Cardiac septum (tissue), 1 donor: ENCODE data around the gene DTNBP1. TPM values are rescaled to one million over a fixed set of nuclear protein-coding genes. Genes with fewer than 3 reads are reported as not detected.

Experiments
- DNase-seq: peaks from one replicate; pipeline ENCODE4 v3.0.0-alpha.2; 2020; ENCODE audit warnings: low spot score
- intact Hi-C: fragments of 100-400 bp; cut with DNase I; formaldehyde crosslinking; loops from one replicate; pipeline ENCODE4 v1.14.0; 2022
- total RNA-seq: library from RNA; stranded (reverse); fragmentation: NEBNext Ultra II Directional; extraction: Animal tissue kit (Norgen Biotek cat#: 25700); gene quantifications from one replicate; pipeline ENCODE4 v1.2.1, GENCODE V29; 2021
- donor health status: DM: no; HTN: no; CAD: no.

The DTNBP1 gene
- total RNA-seq, 1 donor from 2014 or later: 19.0 TPM

- DNase-seq: no peak
- intact Hi-C loops: no loop called here
Observed at GRCh38 chr6:15598273-15598798, 64.5 kb downstream of the DTNBP1 start.

- no peak for DNase-seq
- intact Hi-C loops: loop anchor here (1.0 kb wide), 1 partner anchor 25 kb away; no protein-coding TSS in a partner anchor
Observed at GRCh38 chr6:15596186-15596896, 66.5 kb downstream of the DTNBP1 start.

- intact Hi-C loops: loop anchor here (1.0 kb wide), 1 partner anchor 26 kb away; no protein-coding TSS in a partner anchor
- no peak for DNase-seq
Observed at GRCh38 chr6:15595461-15596173, 67.2 kb downstream of the DTNBP1 start.

- no peak for DNase-seq
- intact Hi-C loops: no loop called here
Observed at GRCh38 chr6:15594512-15595259, 68.1 kb downstream of the DTNBP1 start.

- no peak for DNase-seq
Observed at GRCh38 chr6:15593798-15594197, 69.0 kb downstream of the DTNBP1 start.

GRCh38 chr6:15592610-15593009 is 70.2 kb downstream of the DTNBP1 start:
- intact Hi-C loops: no loop called here
- DNase-seq: no peak

More at GRCh38 chr6:15593798-15594197, 69.0 kb downstream of the DTNBP1 start:
- intact Hi-C loops: no loop called here

- DNase-seq: no peak
- intact Hi-C loops: no loop called here
Observed at GRCh38 chr6:15588971-15589634, 73.7 kb downstream of the DTNBP1 start.

- intact Hi-C loops: no loop called here
- DNase-seq: no peak
Observed at GRCh38 chr6:15586503-15586902, 76.3 kb downstream of the DTNBP1 start.

GRCh38 chr6:15585760-15586214 is 77.0 kb downstream of the DTNBP1 start:
- intact Hi-C loops: no loop called here
- no peak for DNase-seq

GRCh38 chr6:15582499-15582898 is 80.3 kb downstream of the DTNBP1 start:
- intact Hi-C loops: no loop called here
- no peak for DNase-seq

- DNase-seq: no peak
- intact Hi-C loops: no loop called here
Observed at GRCh38 chr6:15581751-15582150, 81.1 kb downstream of the DTNBP1 start.

GRCh38 chr6:15580326-15580725 is 82.5 kb downstream of the DTNBP1 start:
- DNase-seq: no peak
- intact Hi-C loops: no loop called here

GRCh38 chr6:15578716-15579391 is 84.0 kb downstream of the DTNBP1 start:
- no peak for DNase-seq
- intact Hi-C loops: no loop called here

GRCh38 chr6:15577550-15578171 is 85.2 kb downstream of the DTNBP1 start:
- DNase-seq: no peak
- intact Hi-C loops: no loop called here

- intact Hi-C loops: no loop called here
- no peak for DNase-seq
Observed at GRCh38 chr6:15577106-15577505, 85.7 kb downstream of the DTNBP1 start.

- intact Hi-C loops: no loop called here
- DNase-seq: no peak
Observed at GRCh38 chr6:15575357-15576033, 87.3 kb downstream of the DTNBP1 start.

GRCh38 chr6:15574486-15574885 is 88.3 kb downstream of the DTNBP1 start:
- intact Hi-C loops: no loop called here
- DNase-seq: no peak

GRCh38 chr6:15574023-15574422 is 88.8 kb downstream of the DTNBP1 start:
- intact Hi-C loops: no loop called here
- no peak for DNase-seq
